Measurements from ENCODE around the gene MEGF11.

DNA sequence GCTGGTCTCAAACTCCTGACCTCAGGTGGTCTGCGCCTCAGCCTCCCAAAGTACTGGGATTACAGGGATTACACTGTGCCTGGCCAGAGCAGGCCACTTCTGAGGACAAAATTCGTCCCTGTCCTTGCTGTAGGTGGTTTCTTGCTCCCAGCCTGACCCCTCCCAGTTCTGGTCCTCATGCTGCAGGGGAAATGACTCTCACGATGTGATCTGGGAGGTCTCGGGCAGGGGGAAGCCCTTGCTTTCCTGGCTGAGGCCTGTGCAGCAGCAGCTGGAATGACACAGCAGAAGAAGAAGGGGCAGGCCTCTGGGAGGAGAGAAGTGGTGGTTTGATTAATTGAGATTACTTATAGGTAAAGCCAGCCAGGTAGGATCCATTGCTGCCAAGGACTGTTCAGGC lies 39.3 kb downstream of the MEGF11 start:
- no peak for TF ChIP-seq POLR2A (IDR thresholded peaks at IDR 0.05; ENCODE audit: low read depth)
- TF ChIP-seq CTCF (IDR thresholded peaks at IDR 0.05): no peak
- no peak for TF ChIP-seq POLR2AphosphoS5 (IDR thresholded peaks at IDR 0.05)
